NCI-H69 (cell line): ENCODE results near the gene SPDEF.
A peak's percentile ranks its signal among the peaks of the same experiment; 100 is the strongest.

Source experiments
- DNase-seq: peaks from one replicate; lab custom pipeline; 2025; lab: John Stamatoyannopoulos, UW

The SPDEF gene

DNA sequence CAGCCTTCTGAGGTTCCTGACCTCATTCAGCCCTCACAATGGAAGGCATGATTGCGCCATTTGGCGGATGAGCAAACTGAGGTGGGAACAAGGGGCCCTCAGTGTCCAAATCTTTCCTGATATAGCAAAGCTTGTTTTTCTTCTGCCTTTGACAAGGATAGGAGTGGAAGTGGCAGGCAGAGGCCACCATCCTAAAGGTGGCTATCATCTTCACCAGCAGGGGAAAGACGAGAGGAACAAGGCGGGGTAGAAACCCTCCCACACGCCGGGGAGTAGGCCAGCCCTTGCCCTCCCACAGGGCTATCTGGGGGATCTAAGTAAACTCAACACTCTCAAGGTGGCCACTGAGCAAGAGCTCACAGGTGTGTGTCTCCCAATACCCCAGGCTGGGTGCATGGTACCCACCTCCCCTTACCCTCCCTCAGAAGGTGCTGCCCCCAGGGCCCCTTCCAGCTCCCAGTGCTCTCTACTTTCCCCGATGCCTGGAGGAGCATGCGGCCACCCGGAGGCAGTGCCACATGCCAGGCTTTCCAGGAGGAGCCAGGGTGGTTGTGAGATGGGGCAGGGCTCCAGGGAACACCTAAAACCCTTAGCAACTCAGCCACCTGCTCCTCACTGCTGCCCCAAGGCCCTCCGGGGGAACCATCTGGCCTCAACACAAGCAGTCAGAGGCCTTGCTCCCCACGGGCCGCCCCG lies 11.2 kb downstream of the SPDEF start:
- peak; percentile 96 for DNase-seq

DNA sequence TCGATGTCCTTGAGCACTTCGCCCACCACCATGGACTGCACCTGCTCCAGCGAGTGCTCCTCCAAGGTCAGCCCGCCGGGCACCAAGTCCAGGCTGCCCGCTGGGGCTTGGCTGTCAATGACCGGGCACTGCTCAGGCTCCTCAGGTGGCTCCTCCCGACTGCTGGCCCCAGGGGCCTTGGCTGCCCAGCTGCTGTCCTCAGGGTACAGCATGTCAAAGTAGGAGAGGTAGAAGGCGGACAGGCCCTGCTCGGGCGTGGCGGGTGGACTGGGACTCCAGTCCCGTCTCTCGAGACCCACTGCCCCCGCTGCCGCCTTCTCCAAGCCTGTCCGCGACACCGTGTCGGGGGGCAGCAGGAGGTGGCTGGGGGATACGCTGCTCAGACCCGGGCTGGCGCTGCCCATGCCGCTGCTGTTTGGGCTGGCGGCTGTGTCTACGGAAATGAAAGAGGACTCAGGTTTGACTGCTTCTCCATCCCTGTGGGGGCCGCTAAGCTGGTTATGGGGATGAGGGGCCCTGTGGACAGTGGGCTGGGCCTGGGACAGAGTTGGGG lies 12.0 kb downstream of the SPDEF start:
- no peak for DNase-seq

DNA sequence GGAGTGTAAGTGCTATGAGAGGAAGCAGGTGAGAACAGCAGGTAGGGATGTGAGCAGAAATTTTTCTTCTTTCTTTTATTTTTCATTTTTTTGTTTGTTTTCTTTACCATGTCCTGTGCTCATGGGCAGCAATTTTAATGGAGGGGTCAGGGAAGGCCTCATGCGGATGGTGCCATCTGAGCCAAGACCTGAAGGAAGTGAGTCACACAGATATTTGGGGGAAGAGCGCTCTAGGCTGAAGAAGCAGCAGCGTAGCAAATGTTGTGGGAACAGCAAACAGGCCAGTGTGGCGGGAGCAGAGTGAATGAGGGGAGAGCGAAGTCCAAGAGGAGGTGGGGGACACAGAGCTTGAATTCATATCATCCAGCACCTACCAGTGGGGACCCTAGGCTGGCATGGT lies 12.7 kb downstream of the SPDEF start:
- DNase-seq: peak; percentile 27

DNA sequence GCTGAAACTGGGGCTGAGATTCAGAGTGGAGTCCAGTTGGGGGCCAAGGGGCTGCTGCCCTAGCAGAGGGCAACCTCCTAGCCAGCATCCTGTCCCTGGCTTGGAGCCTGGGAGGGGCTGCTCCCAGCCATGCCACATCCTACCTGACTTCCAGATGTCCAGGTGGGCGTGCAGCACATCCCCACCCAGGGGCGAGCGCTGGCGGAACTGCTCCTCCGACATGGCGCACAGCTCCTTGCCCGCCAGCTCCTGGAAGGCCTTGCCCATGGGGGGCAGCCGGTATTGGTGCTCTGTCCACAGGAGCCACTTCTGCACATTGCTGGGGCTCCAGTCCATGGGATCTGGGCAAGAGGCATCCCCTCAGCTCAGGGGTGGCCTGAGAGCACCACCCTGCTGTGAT lies 15.3 kb downstream of the SPDEF start:
- no peak for DNase-seq

DNA sequence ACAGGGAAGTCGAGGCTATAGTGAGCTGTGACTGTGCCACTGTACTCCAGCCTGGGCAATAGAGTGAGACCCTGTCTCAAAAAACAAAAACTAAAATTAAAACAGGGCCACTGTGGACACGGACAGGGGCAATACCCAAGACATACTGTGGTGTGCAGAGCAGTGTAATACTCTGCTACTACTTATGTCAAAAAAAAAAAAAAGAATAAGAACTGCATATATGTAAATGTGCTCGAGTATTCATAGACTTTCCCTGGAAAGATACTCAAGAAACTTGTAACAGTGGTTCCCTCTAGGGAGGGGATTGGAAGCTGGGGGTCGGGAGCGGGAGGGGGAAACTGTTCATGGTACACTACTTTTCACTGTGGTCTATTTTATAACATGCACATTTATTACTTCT lies 15.9 kb downstream of the SPDEF start:
- no peak for DNase-seq

DNA sequence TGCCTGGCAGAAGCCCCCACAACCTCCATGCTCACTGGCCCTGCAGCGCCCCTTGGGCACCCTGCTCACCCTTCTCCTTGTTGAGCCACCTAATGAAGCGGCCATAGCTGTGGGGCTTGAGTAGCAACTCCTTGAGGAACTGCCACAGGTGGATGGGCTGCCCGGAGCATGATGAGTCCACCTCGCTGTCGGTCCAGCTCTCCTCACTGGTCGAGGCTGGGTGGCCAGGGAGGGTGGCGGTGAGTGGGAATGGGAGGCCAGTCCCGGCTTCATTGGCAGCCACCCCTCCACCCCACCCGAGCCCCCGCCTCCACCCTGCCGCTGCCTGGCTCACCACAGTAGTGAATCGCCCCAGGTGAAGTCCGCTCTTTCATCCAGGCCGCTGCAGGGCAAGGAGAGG lies 16.9 kb downstream of the SPDEF start:
- no peak for DNase-seq

DNA sequence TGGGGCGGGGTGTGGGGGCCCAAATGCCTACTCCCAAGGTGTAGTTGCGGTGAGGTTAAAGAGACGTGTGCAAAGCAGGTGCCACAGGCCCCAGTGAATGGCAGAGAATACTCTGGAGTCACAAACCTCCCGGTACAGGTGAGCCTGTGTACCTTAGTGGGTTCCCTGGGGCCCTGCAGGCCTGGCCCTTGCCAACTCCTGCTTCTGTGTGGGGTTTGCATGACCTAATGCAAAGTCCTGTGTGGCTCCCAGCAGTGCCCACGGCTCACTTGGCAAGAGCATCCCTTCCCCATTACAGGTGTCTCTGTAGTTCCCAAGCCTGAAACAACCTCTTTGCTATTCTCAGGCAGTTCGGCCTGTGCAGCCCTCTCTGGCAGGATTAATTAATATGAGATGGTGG lies 17.5 kb downstream of the SPDEF start:
- peak; percentile 87 for DNase-seq

DNA sequence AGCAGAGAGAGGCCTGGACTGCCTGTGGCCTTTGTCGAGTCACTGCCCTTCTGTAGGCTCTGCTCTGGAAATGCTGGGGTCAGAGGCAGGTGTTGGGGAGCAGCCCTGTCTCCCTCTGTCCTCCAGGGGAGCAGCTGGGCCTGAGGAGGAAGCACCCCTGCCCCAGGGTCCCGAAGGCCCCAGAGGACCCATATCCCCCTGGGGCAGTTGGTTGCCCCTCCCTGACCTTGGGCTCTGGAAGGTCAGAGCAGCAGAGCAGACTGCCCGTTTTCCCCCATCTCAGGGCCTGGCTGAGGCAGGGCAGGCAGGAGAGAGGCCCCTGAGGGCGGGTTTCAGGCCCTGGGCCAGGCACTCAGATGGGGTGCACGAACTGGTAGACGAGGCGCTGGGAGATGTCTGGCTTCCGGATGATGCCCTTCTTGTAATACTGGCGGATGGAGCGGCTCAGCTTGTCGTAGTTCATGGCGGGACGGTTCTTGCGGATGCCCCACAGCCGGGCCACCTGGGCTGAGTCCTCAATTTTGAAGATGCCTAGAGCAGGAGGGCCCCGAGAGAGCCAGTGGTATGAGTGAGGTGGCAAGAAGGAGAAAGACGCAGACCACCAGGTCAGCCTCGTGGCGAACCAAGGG lies 18.1 kb downstream of the SPDEF start:
- DNase-seq: no peak

DNA sequence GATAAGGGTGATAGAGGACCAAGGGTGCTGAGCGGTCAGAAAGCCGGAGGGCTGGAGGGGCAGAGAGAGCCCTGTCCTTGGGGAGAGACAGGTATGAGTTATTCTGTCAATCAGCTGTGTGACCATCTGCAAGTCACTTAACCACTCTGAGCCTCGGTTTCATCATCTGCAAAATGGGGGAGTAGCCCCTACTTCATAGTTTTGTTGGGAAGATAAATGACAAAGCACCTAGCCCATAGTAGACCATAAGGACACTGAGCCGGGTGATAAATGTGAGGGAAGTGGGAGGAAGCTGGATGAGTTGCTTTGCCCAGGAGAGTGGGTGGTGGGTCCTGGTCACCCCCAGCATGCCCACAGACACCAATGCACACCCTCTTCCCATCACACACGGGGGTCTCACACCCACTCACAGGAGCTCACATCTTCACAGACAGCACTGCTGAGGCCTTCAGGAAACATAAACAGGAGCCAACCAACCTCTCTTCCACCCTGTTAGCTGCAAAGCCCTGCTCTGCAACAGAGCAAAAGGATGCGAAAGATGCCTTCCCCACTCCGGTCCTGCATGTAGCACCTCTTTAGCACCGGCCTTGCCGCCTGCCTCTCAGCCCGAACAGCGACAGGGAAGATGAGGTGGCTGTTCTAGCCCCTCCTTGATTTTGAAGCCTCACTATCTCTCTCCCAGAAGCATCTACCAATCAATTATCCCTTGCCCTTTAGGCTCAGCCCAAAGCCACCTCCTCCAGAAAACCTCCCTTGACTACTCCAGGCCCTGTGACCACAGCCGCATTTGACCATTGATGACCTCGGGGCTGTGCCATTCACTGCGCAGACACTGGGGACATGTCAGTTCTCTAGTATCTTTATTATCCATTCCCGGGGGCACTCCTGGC lies 18.9 kb downstream of the SPDEF start:
- DNase-seq: peak; percentile 46

DNA sequence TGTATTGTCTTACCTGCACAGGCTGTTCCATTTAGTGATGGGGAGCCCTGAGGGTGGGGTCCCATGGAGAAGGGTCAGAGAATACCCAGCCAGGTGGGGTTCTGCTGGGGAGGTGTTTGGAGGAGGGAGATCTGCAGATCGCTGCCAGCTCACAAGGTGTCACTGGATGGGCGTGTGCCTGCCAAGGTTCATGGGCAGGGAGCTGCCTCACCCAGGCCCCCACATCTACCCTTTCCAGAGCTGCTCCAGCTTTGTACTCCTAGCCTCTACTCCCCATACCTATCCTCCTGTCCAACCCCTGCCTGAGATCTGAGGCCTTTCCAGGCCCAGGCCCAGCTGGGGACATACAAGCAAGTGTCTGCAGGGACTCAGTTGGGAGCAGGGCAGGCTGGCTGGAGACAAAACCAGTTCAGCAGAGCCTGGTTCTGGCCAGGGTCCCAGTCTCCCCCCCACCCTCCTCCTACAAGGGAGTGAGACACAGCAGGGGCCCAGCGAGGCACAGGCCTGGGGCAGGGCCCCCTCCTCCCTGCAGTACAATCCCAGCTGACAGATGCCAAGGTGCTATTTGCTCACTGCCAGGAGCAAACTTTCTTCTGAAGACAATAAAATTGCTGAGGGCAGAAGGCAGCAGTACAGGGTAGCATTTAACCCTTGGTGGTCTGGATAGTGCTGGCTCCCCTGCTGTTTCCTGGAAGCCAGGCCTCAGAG lies 19.7 kb downstream of the SPDEF start:
- DNase-seq: peak; percentile 99

DNA sequence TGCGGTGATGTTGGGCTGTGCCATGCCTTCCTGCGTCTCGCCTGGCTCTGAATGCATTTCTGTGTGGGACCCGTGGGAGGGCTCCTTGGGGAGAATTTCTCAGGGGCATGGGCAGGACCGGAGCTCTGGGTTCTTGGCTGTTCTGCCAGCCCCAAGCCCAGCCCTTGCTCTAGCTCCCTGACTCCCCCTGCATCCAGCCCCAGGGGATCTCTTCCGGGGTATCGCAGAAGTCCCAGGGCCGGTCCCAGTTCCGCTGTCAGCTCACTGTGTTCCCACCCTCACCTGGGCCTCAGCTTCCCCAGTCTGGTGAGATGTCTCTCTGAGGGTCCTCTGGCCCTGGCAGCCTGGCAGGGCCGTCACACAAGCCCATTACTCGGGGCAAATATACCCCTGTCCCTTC lies 20.5 kb downstream of the SPDEF start:
- DNase-seq: no peak

DNA sequence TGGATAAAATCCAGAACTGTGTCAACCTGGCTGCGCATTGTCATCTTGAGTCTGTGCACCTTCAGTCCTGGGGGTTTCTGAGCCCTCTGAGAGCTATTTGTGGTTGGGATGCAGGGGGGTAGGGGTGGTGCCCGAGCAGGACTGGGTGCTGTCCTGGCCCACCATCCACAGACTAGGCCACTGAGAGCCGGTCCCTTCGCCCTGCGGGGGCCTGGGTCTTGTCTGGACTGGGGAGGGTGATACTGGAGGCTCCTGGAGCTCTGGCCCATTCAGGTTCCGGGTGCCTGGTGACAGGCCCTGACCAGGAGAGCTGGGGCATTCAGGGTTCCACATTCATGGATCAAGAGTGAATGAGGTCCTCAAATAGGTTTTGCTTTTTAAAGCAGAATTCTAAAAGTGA lies 20.9 kb downstream of the SPDEF start:
- DNase-seq: no peak

DNA sequence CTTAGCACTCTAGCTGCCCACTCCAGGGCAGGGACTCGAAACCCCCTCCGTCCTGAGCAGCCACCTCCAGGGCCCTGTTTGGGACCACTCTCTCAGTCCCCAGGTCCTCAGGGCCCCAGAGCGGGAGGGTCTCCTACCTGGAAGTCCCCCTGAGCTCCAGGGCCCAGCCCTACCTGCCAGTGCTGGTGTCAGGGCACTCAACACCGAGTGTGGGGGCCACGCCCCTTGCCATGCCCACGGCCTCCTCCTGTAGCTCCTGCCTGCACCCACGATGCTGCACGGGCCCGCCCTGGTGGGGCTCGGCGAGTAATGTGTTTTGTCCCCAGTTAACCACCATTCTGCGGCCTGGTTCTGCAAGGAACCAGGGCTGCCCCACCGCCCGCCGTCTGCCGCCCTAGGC lies 21.5 kb downstream of the SPDEF start:
- no peak for DNase-seq

DNA sequence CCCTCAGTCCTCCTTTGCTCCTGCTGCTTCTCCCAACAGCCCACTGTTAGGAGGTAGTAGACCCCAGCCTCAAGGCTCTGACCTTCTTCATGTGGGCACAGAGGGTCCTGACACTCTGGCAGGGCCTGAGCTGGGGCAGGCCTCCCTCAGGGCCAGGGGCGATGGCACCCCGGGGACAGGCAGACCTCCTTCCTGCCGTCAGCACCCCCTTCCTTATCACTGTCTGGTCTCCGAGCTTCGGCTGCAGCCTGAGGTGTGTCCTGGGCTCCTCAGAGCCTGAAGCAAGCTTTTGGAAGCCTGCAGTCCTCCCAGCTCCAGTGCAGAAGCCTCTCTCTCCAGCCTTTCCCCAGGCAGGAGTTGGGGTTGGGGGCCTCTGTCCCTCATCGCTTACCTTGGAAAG lies 22.0 kb downstream of the SPDEF start:
- DNase-seq: no peak

DNA sequence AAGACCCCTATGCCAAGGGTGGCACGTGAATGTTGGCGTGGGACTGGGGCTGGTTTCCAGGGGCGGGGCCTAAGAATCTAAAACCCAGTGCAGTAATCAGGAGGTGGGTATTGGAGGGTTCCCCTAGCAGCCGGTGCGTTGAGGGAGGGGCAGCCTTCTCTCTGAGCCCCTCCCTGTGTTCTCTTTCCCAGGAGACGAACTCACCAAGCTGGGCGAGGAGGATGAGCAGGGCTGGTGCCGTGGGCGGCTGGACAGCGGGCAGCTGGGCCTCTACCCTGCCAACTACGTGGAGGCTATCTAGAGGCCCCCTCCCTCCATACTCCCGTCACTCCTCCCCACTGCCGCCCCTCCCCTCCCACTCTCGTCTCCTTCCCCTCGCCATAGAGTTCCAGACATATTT lies 23.9 kb downstream of the SPDEF start:
- DNase-seq: no peak

DNA sequence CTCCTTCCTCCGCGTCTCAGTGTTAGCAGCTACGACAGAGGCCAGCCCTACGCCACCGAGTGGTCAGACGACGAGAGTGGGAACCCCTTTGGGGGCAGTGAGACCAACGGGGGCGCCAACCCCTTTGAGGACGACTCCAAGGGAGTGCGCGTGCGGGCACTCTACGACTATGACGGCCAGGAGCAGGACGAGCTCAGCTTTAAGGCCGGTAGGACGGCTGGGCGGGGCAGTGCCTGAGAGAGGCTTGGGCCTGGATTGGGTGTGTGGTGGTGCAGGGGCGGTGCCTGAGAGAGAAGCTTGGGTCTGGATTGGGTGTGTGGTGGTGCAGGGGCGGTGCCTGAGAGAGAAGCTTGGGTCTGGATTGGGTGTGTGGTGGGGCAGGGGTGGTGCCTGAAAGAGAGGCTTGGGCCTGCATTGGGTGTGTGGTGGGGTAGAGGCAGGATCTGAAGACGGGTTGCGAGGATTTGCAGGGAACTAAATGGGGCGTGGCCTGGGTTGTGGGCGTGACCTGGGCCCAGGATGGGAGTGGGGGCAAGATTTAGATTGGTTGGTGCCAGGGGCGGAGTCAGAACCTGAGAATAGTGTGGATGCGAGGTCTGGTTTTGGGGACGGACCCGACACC lies 24.4 kb downstream of the SPDEF start:
- no peak for DNase-seq

DNA sequence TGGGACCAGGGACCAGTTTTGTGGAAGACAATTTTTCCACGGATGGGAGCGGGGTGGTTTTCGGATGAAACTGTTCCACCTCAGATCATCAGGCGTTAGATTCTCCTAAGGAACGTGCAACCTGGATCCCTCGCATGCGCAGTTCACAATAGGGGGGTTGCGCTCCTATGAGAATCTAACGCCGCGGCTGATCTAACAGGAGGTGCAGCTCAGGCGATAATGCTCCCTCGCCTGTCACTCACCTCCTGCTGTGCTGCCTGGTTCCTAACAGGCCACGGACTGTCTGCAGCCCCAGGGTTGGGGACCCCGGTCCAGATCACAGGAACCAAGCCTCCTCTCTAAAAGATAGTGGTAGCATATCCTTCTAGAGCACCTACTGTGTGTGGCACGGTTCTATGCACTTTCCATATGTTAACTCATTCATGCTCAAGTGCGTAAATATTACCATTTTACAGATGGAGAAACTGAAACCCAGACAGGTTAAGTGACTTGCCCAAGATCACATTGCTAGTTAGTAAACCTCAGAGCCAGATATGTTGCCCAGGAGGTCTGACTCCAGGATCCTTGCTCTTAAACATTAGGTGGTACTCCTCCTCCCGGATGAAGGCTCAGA lies 25.3 kb downstream of the SPDEF start:
- no peak for DNase-seq

DNA sequence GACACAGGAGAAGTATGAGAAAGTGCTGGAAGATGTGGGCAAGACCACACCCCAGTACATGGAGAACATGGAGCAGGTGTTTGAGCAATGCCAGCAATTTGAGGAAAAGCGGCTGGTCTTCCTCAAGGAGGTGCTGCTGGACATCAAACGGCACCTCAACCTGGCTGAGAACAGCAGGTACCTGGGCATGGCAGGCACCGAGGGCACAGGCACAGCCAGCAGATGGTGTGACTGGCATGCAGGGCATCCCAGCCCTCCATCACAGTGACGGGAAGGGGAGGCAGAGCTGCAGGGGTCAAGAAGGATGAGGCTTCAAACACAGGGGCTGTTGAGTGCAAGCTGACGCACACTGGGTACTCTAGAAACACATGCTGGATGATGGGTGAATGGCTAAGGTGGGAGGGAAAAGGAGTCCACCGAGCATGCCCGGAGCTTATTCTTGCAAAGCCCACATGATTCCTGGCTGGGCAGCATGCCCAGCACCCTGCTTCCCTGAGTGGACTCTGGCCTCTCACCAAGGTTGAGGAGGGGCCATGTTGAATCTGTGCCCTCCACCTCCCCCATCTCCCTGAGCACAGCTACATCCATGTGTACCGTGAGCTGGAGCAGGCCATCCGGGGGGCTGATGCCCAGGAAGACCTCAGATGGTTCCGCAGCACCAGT lies 26.3 kb downstream of the SPDEF start:
- DNase-seq: peak; percentile 89

DNA sequence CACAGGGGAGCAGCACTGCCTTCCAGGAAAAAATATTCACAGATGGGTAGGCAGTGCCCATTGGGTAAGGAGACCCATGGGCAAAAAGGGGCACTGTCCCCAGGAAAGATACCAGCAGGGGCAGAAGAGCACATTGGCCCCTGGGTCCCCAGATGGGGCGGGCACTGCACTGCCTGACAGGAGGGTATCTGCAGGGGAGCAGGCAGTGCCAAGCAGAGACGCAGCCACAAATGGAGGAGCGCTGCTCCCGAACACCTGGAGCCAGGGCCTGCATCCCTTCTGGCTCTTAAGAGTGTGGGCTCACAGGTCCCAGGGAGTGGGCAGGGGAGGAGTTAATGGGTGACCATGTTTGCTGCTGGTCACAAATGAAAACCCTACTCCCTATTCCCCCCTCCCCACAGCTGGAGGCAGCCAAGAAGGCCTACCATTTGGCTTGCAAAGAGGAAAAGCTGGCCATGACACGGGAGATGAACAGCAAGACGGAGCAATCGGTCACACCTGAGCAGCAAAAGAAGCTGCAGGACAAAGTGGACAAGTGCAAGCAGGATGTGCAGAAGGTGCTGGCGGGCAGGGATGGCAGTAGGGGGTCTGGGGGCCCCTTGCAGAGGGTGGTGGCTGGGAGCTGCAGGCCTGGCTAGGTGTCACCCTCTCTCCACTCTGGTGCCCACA lies 27.0 kb downstream of the SPDEF start:
- peak; percentile 29 for DNase-seq
